ENCODE data around the gene TLCD4. TPM values are rescaled to one million over a fixed set of nuclear protein-coding genes. Genes with fewer than 3 reads are reported as not detected.
"Not testable (repeated sequence)": the region's sequence is repeated elsewhere in the genome, so short reads cannot be mapped to it uniquely, and the experiment has no call there.

Gene TLCD4
- total RNA-seq, 1 donor from 2014 or later = 2.6 TPM

DNA sequence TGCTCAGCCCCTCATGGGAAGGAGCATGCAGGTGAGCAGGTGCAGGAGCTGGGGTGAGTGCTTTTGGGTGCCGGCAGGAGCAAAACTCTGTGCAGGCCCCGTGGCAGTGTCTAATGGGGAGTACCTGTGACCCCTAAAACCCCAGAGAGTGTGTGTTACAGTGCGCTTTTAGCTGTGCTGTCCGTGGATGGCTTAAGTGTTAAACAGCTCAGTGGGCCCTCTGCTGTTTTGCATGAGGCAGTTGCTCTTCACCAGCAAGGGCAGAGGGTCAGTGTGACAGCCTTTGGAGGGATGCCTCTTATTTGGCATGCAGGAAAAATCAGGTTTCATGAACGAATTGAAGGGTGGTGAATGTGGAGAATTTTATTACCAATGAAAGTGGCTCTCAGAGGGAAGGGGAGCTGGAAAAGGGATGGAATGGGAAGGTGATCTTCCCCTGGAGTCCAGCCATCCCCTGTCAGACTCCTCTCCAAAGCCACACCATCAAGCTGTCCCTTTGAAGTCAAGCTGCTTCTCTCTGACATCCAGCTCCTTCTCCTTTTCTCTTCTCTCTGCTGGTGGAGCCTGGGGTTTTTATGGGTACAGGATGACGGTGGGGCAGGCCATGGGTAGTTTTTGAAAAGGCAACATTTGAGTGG is 27.4 kb upstream of the TLCD4 start:
- peaks cover 19% of the 10 kb centered on the region for H3K4me1 Mint-ChIP-seq (ENCODE audit: low read depth)
- no peak for DNase-seq (ENCODE audit: low spot score)
- TF ChIP-seq, protein P1, sequence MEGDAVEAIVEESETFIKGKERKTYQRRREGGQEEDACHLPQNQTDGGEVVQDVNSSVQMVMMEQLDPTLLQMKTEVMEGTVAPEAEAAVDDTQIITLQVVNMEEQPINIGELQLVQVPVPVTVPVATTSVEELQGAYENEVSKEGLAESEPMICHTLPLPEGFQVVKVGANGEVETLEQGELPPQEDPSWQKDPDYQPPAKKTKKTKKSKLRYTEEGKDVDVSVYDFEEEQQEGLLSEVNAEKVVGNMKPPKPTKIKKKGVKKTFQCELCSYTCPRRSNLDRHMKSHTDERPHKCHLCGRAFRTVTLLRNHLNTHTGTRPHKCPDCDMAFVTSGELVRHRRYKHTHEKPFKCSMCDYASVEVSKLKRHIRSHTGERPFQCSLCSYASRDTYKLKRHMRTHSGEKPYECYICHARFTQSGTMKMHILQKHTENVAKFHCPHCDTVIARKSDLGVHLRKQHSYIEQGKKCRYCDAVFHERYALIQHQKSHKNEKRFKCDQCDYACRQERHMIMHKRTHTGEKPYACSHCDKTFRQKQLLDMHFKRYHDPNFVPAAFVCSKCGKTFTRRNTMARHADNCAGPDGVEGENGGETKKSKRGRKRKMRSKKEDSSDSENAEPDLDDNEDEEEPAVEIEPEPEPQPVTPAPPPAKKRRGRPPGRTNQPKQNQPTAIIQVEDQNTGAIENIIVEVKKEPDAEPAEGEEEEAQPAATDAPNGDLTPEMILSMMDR (IDR thresholded peaks at IDR 0.05) = no peak
- no peak overlapping the region for H3K4me3 Mint-ChIP-seq (ENCODE audit: unreplicated experiment)
- H3K27ac Mint-ChIP-seq (ENCODE audit: unreplicated experiment) = no peak overlapping the region
- no peaks in the 10 kb centered on the region for H3K36me3 Mint-ChIP-seq (ENCODE audit: low read depth)
- no peaks in the 10 kb centered on the region for H3K27me3 Mint-ChIP-seq (ENCODE audit: low read depth)
- no peaks in the 10 kb centered on the region for H3K9me3 Mint-ChIP-seq (ENCODE audit: low read depth)

DNA sequence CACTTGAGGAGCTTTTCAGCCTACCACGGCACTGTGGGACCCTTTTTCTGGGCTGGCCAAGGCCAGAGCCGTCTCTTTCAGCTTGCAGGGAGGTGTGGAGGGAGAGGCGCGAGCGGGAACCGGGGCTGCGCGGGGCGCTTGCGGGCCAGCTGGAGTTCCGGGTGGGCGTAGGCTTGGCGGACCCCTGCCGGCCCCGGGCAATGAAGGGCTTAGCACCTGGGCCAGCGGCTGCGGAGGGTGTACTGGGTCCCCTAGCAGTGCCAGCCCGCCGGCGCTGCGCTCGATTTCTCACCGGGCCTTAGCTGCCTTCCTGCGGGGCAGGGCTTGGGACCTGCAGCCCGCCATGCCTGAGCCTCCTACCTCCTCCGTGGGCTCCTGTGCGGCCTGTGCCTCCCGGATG is 25.9 kb upstream of the TLCD4 start:
- not testable (repeated sequence) for H3K27me3 Mint-ChIP-seq (ENCODE audit: low read depth); DNase-seq (ENCODE audit: low spot score); H3K9me3 Mint-ChIP-seq (ENCODE audit: low read depth); H3K36me3 Mint-ChIP-seq (ENCODE audit: low read depth); H3K27ac Mint-ChIP-seq (ENCODE audit: unreplicated experiment); H3K4me3 Mint-ChIP-seq (ENCODE audit: unreplicated experiment)
- peaks cover 19% of the 10 kb centered on the region for H3K4me1 Mint-ChIP-seq (ENCODE audit: low read depth)

DNA sequence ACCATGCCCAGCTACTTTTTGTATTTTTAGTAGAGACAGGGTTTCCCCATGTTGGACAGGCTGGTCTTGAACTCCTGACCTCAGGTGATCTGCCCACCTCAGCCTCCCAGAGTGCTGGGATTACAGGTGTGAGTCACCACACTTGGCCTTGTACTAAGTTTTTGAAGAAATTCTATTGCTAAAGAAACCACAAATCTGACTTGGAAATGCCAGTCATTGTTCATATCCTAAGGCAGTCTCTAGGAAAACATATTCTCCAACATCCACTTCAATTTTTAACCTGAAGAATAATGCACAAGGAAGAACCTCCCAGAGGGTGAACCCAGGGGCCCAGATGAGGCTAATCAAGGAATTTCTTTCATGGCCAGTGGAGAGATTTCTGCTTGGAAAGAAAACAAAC is 24.3 kb upstream of the TLCD4 start:
- not testable (repeated sequence) for H3K4me1 Mint-ChIP-seq (ENCODE audit: low read depth); H3K4me3 Mint-ChIP-seq (ENCODE audit: unreplicated experiment); H3K27ac Mint-ChIP-seq (ENCODE audit: unreplicated experiment); H3K36me3 Mint-ChIP-seq (ENCODE audit: low read depth); H3K9me3 Mint-ChIP-seq (ENCODE audit: low read depth); H3K27me3 Mint-ChIP-seq (ENCODE audit: low read depth); DNase-seq (ENCODE audit: low spot score)

DNA sequence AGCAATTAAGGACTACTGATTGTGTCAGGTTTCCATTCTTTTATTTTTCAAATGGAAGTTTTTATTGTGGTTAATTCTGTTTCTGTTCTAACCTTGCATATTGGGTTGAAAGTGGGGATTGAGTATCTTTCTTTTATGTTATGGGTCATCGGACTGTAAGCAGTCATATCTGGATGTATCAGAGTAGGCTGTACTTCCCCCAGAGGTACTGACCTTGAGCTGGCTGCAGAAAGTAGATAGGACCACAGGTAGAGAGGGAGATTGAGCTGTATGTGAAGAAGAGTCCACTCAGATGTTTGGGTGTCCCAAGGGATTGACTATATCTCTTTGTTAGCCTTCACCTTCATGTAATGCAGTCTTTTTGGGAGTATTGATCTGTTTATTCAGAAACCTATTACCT is 23.9 kb upstream of the TLCD4 start:
- Mint-ChIP-seq H3K9me3 (ENCODE audit: low read depth) (no peaks in the 10 kb centered on the region), H3K4me1 (ENCODE audit: low read depth) (peaks cover 6% of the 10 kb centered on the region), H3K27ac (ENCODE audit: unreplicated experiment) (no peak overlapping the region), H3K4me3 (ENCODE audit: unreplicated experiment) (no peak overlapping the region), H3K36me3 (ENCODE audit: low read depth) (no peaks in the 10 kb centered on the region), H3K27me3 (ENCODE audit: low read depth) (no peaks in the 10 kb centered on the region)
- no peak for DNase-seq (ENCODE audit: low spot score)
- TF ChIP-seq, protein P1 (IDR thresholded peaks at IDR 0.05) = no peak

DNA sequence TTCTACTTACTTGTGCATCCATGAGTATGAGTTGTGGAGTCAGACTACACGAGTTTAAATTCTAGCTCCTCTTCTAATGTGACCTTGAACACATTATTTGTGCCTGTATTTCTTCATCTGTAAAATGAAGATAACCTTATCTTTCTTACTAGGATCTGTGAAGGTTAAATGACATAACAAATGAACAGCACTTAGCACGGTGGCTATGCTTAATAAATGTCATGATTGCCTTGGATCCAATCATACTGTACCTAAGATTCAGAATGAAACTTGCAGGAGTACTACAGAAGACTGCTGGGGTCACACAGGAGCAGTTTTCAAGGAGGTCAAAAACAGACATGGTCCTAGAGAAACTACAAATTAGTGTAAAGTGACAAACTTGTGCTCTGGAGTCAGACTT is 22.2 kb upstream of the TLCD4 start:
- H3K27ac Mint-ChIP-seq (ENCODE audit: unreplicated experiment) = no peak overlapping the region
- no peaks in the 10 kb centered on the region for H3K27me3 Mint-ChIP-seq (ENCODE audit: low read depth)
- H3K4me3 Mint-ChIP-seq (ENCODE audit: unreplicated experiment) = no peak overlapping the region
- TF ChIP-seq, protein P1 (IDR thresholded peaks at IDR 0.05) = no peak
- H3K9me3 Mint-ChIP-seq (ENCODE audit: low read depth) = no peaks in the 10 kb centered on the region
- DNase-seq (ENCODE audit: low spot score) = no peak
- H3K4me1 Mint-ChIP-seq (ENCODE audit: low read depth) = no peaks in the 10 kb centered on the region
- no peaks in the 10 kb centered on the region for H3K36me3 Mint-ChIP-seq (ENCODE audit: low read depth)

DNA sequence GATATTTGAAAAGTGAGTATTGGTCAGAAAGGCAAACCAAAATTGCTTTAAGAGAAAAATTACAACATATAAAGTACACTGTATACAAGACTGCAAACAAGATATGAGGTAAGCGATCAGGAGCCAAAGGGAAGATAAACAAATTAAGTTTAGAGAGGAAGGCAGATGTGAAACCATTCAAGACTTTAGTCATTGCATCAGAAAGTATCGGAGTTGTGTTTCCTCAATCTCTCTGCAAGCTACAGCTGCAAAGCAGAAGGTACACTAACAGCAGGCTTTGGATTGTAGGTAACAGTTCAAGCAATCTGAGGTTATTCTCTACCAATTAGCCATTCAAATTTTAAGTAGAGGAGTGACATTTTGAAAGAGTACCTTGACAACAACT is 21.3 kb upstream of the TLCD4 start:
- Mint-ChIP-seq H3K27me3 (ENCODE audit: low read depth) (no peaks in the 10 kb centered on the region), H3K4me1 (ENCODE audit: low read depth) (no peaks in the 10 kb centered on the region), H3K27ac (ENCODE audit: unreplicated experiment) (no peak overlapping the region), H3K9me3 (ENCODE audit: low read depth) (no peaks in the 10 kb centered on the region), H3K36me3 (ENCODE audit: low read depth) (no peaks in the 10 kb centered on the region), H3K4me3 (ENCODE audit: unreplicated experiment) (no peak overlapping the region)
- DNase-seq (ENCODE audit: low spot score) = no peak
- TF ChIP-seq, protein P1 (IDR thresholded peaks at IDR 0.05) = no peak
